ENCODE results near the gene MCM3AP.

GRCh38 chr21:46219591-46220239 lies 65.7 kb downstream of the MCM3AP start:
- TF ChIP-seq CTCF (IDR thresholded peaks at IDR 0.05; ENCODE audit: borderline replicate concordance, extremely low read depth, low read length, poor library complexity, severe bottlenecking) (no peak), EZH2 (IDR thresholded peaks at IDR 0.05; ENCODE audit: borderline replicate concordance, low read depth, low read length, severe bottlenecking) (no peak)
